IPS DF 4.7 (cell line): Measurements from ENCODE around the gene RPL19.
"Not testable (repeated sequence)": the region's sequence is repeated elsewhere in the genome, so short reads cannot be mapped to it uniquely, and the experiment has no call there.

Experiments
- DNase-seq: peaks from one replicate; pipeline ENCODE4 v3.0.0-alpha.2; 2013; ENCODE audit warnings: low spot score; ENCODE audit errors: extremely low read depth

The RPL19 gene

GRCh38 chr17:39200070-39200879 lies at the start of gene RPL19:
Gene RPL19 (plus strand): TSS chr17:39200283. CDS start chr17:39200345, 62 bp downstream.
- no peak for DNase-seq

- DNase-seq = no peak
Observed at GRCh38 chr17:39150795-39151149, 49.3 kb upstream of the RPL19 start.

- no peak for DNase-seq
Observed at GRCh38 chr17:39151150-39151942, 48.7 kb upstream of the RPL19 start, which contains the start of gene PLXDC1. Gene PLXDC1 (minus strand): TSS chr17:39151637. CDS start chr17:39151437, 200 bp downstream.

GRCh38 chr17:39151943-39152818 lies 47.9 kb upstream of the RPL19 start:
- no peak for DNase-seq

- DNase-seq = peak; percentile 62
Observed at GRCh38 chr17:39153599-39154051, 46.5 kb upstream of the RPL19 start.

GRCh38 chr17:39155654-39156053 lies 44.4 kb upstream of the RPL19 start:
- no peak for DNase-seq

GRCh38 chr17:39156491-39156890 lies 43.6 kb upstream of the RPL19 start:
- no peak for DNase-seq

GRCh38 chr17:39158623-39159022 lies 41.5 kb upstream of the RPL19 start:
- no peak for DNase-seq

GRCh38 chr17:39161962-39162361 lies 38.1 kb upstream of the RPL19 start:
- DNase-seq = no peak

GRCh38 chr17:39164675-39165143 lies 35.4 kb upstream of the RPL19 start:
- peak; percentile 83 for DNase-seq

GRCh38 chr17:39165178-39165840 lies 34.8 kb upstream of the RPL19 start:
- no peak for DNase-seq

- no peak for DNase-seq
Observed at GRCh38 chr17:39165841-39166349, 34.2 kb upstream of the RPL19 start, which contains the start of gene ARL5C. Gene ARL5C (minus strand): TSS chr17:39166161. CDS start chr17:39165760, 401 bp downstream.

- no peak for DNase-seq
Observed at GRCh38 chr17:39166437-39167335, 33.4 kb upstream of the RPL19 start.

- no peak for DNase-seq
Observed at GRCh38 chr17:39167476-39167875, 32.6 kb upstream of the RPL19 start.

GRCh38 chr17:39168503-39168902 lies 31.6 kb upstream of the RPL19 start:
- DNase-seq = not testable (repeated sequence)

GRCh38 chr17:39169101-39169500 lies 31.0 kb upstream of the RPL19 start:
- DNase-seq = no peak

GRCh38 chr17:39169518-39169917 lies 30.6 kb upstream of the RPL19 start:
- DNase-seq = no peak

- DNase-seq = no peak
Observed at GRCh38 chr17:39170109-39170508, 30.0 kb upstream of the RPL19 start.

- DNase-seq = no peak
Observed at GRCh38 chr17:39170558-39170957, 29.5 kb upstream of the RPL19 start.
